Stomach (tissue), 4 donors: Measurements from ENCODE around the gene OR6C76.

ENCODE experiments used
- POLR2A ChIP-seq, 4 donors: fragments of 450-650 bp; IDR thresholded peaks; one replicate each; pipeline ENCODE4 v1.6.1; 2016; ENCODE audit warnings: antibody characterized with exemption in 4 of 4, control low read depth in 2 of 4, mild to moderate bottlenecking in 1 of 4, moderate library complexity in 1 of 4
- TF ChIP-seq, protein P1 (sequence below), 7 experiments: fragments of 450-650 bp in 4 of 7; fragments of 200-600 bp in 3 of 7; sonication (generic) in 3 of 7; IDR thresholded peaks; one replicate each; pipeline ENCODE4 v1.5.1; 2016 to 2019; ENCODE audit warnings: antibody characterized with exemption in 7 of 7, control low read depth in 2 of 7, mild to moderate bottlenecking in 1 of 7

DNA sequence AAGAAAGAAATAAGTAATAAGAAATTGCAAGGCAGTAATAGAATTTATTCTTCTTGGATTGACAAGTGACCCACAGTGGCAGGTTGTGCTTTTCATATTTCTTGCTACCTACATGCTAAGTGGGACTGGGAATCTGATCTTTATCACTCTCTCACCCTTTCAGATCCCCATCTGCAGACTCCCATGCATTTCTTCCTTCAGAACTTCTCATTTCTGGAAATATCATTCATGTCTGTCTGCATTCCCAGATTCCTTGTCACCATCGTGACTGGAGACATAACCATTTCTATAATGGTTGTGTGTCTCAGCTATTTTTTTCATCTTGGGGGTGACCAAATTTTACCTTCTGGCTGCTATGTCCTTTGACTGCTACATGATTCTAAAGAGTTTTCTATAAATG lies 29.7 kb upstream of the OR6C76 start:
- TF ChIP-seq, protein P1, sequence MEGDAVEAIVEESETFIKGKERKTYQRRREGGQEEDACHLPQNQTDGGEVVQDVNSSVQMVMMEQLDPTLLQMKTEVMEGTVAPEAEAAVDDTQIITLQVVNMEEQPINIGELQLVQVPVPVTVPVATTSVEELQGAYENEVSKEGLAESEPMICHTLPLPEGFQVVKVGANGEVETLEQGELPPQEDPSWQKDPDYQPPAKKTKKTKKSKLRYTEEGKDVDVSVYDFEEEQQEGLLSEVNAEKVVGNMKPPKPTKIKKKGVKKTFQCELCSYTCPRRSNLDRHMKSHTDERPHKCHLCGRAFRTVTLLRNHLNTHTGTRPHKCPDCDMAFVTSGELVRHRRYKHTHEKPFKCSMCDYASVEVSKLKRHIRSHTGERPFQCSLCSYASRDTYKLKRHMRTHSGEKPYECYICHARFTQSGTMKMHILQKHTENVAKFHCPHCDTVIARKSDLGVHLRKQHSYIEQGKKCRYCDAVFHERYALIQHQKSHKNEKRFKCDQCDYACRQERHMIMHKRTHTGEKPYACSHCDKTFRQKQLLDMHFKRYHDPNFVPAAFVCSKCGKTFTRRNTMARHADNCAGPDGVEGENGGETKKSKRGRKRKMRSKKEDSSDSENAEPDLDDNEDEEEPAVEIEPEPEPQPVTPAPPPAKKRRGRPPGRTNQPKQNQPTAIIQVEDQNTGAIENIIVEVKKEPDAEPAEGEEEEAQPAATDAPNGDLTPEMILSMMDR (IDR thresholded peaks at IDR 0.05), result no peak
- no peak for TF ChIP-seq POLR2A (IDR thresholded peaks at IDR 0.05)
